SHP77 (cell line): ENCODE data around the gene STON1.
"Not testable (repeated sequence)": the region's sequence is repeated elsewhere in the genome, so short reads cannot be mapped to it uniquely, and the experiment has no call there.

ENCODE experiments used
- DNase-seq, 2 experiments: peaks; one replicate each; lab custom pipeline; 2025; lab: John Stamatoyannopoulos, UW

The STON1 gene

GRCh38 chr2:48620604-48621003 lies 90.7 kb downstream of the STON1 start:
- DNase-seq, result no peak

- not testable (repeated sequence) for DNase-seq
These were observed 92.7 kb downstream of the STON1 start for GRCh38 chr2:48622691-48623090.

GRCh38 chr2:48624696-48625095 lies 94.7 kb downstream of the STON1 start:
- no peak for DNase-seq

GRCh38 chr2:48626047-48626446 lies 96.1 kb downstream of the STON1 start:
- no peak for DNase-seq

- no peak for DNase-seq
These were observed 103.2 kb downstream of the STON1 start for GRCh38 chr2:48633143-48633542.

- DNase-seq, result no peak
These were observed 105.8 kb downstream of the STON1 start for GRCh38 chr2:48635786-48636185.

GRCh38 chr2:48638261-48638660 lies 108.3 kb downstream of the STON1 start:
- DNase-seq, result no peak
